ENCODE data around the gene PSAP.

GRCh38 chr10:71837098-71837827 is 13.8 kb downstream of the PSAP start:
- TF ChIP-seq CTCF (IDR thresholded peaks at IDR 0.05), result peak in 1 of 7 experiments; percentile 10
- no peak for TF ChIP-seq POLR2A (IDR thresholded peaks at IDR 0.05)

All from body of pancreas (tissue), 4 donors.